ENCODE results near the gene TAF3. TPM values are rescaled to one million over a fixed set of nuclear protein-coding genes. Genes with fewer than 3 reads are reported as not detected.

Gene TAF3
- total and polyA plus RNA-seq, 12 donors, result 3.6 to 14.9 (median 11.0) TPM

DNA sequence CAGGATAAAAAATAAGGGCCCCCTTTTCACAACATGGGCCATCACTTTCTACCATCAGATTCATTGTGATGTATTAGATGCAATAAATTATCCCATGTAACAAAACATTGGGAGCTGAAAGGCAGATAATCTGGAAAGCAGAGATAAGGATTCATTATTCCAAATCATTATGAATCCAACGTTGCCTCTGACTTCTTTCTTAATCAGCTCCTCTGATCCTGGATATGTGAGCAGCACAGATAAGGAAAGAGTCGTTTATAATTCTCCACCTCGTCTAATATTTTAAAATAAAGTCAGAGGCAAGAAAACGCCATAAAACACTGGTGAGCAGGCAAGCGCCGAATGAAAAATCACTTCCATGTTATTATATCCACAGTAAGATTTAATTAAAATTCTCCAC, 222.3 kb downstream of the TAF3 start:
- H3K27me3 ChIP-seq, result peaks cover 56 to 100% (median 100%) of the 10 kb centered on the region in 7 donors
- DNase-seq (no peak), ATAC-seq (no peak)
- WGBS, 2 donors, result 9 to 14% methylated on average over 6 of the region's 6 CpGs
- TF ChIP-seq, protein P1, sequence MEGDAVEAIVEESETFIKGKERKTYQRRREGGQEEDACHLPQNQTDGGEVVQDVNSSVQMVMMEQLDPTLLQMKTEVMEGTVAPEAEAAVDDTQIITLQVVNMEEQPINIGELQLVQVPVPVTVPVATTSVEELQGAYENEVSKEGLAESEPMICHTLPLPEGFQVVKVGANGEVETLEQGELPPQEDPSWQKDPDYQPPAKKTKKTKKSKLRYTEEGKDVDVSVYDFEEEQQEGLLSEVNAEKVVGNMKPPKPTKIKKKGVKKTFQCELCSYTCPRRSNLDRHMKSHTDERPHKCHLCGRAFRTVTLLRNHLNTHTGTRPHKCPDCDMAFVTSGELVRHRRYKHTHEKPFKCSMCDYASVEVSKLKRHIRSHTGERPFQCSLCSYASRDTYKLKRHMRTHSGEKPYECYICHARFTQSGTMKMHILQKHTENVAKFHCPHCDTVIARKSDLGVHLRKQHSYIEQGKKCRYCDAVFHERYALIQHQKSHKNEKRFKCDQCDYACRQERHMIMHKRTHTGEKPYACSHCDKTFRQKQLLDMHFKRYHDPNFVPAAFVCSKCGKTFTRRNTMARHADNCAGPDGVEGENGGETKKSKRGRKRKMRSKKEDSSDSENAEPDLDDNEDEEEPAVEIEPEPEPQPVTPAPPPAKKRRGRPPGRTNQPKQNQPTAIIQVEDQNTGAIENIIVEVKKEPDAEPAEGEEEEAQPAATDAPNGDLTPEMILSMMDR (IDR thresholded peaks at IDR 0.05), result no peak
- no peak overlapping the region for H3K27ac ChIP-seq
- H3K36me3 ChIP-seq, result no peaks in the 10 kb centered on the region
- intact Hi-C loops (cut with DNase I), result loop anchor here in 1 of 10 donors (10.0 kb wide), 1 partner anchor 434 kb away; no protein-coding TSS in a partner anchor
- no peaks in the 10 kb centered on the region for H3K9me3 ChIP-seq
- H3K4me1 ChIP-seq, result peaks cover 0 to 40% (median 21%) of the 10 kb centered on the region in 9 donors
- no peak overlapping the region for H3K4me3 ChIP-seq

DNA sequence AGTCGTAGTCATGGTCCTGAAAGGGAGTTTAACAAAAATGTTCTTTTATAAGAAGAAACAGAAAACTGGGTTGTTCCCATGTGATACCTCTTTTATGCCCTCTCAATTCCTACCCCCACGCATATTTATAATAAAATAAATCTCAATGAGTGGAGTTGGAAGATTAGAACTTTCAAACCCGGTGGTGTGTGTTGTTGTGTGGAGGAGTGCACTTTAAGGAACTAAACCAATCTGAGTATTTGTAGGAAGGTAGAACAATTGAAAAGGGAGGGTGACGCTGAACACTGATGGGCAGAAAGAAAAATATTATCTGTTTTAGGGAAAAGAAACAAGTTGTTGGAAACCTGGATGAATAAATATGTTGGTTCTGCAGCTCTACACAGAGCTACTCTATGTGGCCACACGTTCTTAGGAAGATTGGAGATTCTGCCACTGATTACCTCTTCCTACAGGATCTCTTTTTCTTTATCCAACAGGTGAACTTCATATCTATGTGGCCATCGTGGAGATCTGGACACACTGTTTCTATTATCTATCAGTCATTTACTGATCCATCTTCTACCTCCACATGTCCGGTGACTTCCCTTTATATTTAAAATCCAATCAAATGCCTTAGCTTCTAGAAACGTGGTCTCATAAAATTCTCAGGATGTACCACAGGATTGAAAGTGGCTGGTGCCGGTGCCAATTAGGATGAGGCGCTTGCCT, 223.1 kb downstream of the TAF3 start:
- Histone ChIP-seq H3K4me1 (peaks cover 0 to 44% (median 19%) of the 10 kb centered on the region in 9 donors), H3K27me3 (peaks cover 51 to 100% (median 100%) of the 10 kb centered on the region in 7 donors), H3K4me3 (no peak overlapping the region), H3K27ac (no peak overlapping the region), H3K9me3 (no peaks in the 10 kb centered on the region), H3K36me3 (no peaks in the 10 kb centered on the region)
- TF ChIP-seq, protein P1 (IDR thresholded peaks at IDR 0.05), result no peak
- intact Hi-C loops (cut with DNase I), result loop anchor here in 1 of 10 donors (10.0 kb wide), 1 partner anchor 433 kb away; no protein-coding TSS in a partner anchor
- WGBS, 2 donors, result 3 to 9% methylated on average over 10 of the region's 10 CpGs
- ATAC-seq, result no peak
- no peak for DNase-seq

DNA sequence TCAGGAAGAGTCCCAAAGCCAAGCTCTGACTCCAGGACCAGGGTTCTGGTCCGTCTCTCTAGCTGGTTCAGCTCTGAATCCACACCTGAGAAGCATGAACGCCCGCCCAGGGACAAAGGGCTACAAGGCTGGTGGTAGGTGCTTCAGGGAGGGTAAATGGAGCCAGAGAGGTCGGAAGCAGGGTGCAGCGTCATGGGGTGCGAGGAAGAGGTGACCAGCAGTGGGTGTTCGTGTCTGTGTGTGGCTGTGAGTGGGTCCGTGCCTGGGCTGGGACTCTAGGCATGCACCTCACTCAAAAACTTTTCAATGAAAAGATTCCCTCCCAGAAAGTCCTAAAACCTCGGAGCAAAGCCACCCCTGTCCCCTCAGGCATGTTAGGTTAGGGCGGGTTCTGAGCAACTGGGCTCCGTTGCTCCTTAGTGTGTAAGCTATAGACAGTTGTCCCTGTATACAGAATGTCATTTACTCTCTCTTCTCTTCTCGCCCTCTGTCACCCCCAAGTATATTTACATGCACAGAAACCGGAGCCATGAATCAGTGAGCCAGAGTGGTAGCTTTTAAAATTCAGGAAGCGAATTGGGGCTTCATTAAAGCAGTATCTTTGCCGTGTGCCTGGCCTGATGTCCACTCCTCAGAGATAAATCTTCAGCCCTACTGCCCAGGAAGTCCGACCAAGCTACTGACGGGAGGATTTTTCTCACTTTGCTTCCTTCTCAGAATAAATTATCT, 223.9 kb downstream of the TAF3 start:
- no peak for ATAC-seq
- Histone ChIP-seq H3K27me3 (peaks cover 49 to 100% (median 99%) of the 10 kb centered on the region in 7 donors), H3K9me3 (no peaks in the 10 kb centered on the region), H3K4me1 (peaks cover 0 to 37% (median 17%) of the 10 kb centered on the region in 9 donors), H3K27ac (no peak overlapping the region), H3K4me3 (no peak overlapping the region), H3K36me3 (no peaks in the 10 kb centered on the region)
- TF ChIP-seq, protein P1 (IDR thresholded peaks at IDR 0.05), result no peak
- intact Hi-C loops (cut with DNase I), result loop anchor here in 1 of 10 donors (10.0 kb wide), 1 partner anchor 433 kb away; no protein-coding TSS in a partner anchor
- 5 to 10% methylated on average over 17 of the region's 17 CpGs for WGBS, 2 donors
- no peak for DNase-seq

DNA sequence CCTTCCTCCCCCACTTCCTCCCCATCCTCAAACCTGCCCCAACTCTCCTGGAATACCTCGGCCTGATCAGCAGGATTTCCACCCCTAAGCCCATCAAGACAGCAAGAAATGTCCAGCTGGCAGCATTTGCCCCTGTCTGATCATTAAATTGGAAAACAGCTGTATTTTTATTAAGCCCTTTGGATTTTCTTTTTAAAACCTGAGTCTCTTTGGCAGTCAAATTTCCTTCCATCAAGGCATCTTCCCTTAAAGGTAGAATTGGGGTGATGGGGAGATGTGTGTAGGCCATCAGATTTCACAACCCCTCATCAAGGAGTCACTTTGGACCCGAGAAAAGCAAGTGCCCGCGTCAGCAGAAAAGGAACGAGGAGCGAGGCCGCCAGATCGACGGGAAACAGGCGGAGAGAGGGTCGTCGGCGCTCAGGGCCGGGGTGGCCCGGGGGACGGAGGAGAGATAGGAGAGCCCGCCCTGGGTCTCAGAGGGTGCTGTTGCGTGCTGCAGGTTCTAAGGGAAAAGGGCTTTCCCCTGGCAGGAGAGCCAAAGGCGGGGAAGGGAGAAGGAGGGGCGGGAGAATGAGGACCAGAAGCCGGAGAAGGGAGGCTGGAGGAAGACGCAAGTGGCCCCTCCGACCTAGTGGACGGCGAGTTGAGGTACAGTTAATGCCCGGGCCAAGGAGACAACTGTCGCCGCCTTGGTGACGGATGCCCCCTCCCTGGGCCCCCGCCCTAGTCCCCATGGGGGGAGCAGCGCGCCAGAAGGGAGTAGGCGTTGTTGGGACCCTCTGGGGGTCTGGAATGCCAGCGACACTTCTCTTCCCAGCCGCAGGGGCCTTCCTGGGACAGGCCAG, 224.6 kb downstream of the TAF3 start:
- WGBS, 2 donors, result 4% methylated on average over 35 of the region's 35 CpGs

More for the DNA sequence above, 224.6 kb downstream of the TAF3 start:
- Histone ChIP-seq H3K4me3 (no peak overlapping the region), H3K36me3 (no peaks in the 10 kb centered on the region), H3K4me1 (peaks cover 0 to 32% (median 14%) of the 10 kb centered on the region in 9 donors), H3K9me3 (no peaks in the 10 kb centered on the region), H3K27me3 (peaks cover 55 to 100% (median 99%) of the 10 kb centered on the region in 7 donors), H3K27ac (no peak overlapping the region)
- TF ChIP-seq, protein P1 (IDR thresholded peaks at IDR 0.05), result no peak
- ATAC-seq, result peak in 1 of 8 donors; percentile 10
- intact Hi-C loops (cut with DNase I), result loop anchor here in 1 of 10 donors (10.0 kb wide), 1 partner anchor 432 kb away; no protein-coding TSS in a partner anchor
- no peak for DNase-seq

Measured in heart right ventricle (tissue), 16 donors.